Activated naive CD4-positive, alpha-beta T cell treated with anti-CD3 and anti-CD28 coated beads for 36 hours (primary cell): ENCODE data around the gene CCNB3. TPM values are rescaled to one million over a fixed set of nuclear protein-coding genes. Genes with fewer than 3 reads are reported as not detected.
"Not testable (repeated sequence)": the region's sequence is repeated elsewhere in the genome, so short reads cannot be mapped to it uniquely, and the experiment has no call there.

Experiments used
- CTCF ChIA-PET: fragments of 350-600 bp; sonication (Branson Sonifier 250); formaldehyde crosslinking; loops from one replicate; lab custom pipeline; 2021; ENCODE audit warnings: antibody characterized with exemption; lab: Charles Lee
- DNase-seq: peaks from one replicate; pipeline ENCODE4 v3.0.0-alpha.2; 2020
- H3K27ac Mint-ChIP-seq: one replicate; pipeline ENCODE4 v1.8.0; 2021; ENCODE audit warnings: mild to moderate bottlenecking, mixed read lengths
- H3K27me3 Mint-ChIP-seq: one replicate; pipeline ENCODE4 v1.8.0; 2021; ENCODE audit warnings: low read depth, mixed read lengths
- H3K36me3 Mint-ChIP-seq: one replicate; pipeline ENCODE4 v1.8.0; 2021; ENCODE audit warnings: low read depth, mixed read lengths
- H3K4me1 Mint-ChIP-seq: one replicate; pipeline ENCODE4 v1.8.0; 2021; ENCODE audit warnings: low read depth, mixed read lengths
- H3K4me3 Mint-ChIP-seq: one replicate; pipeline ENCODE4 v1.8.0; 2021; ENCODE audit warnings: mild to moderate bottlenecking, moderate library complexity, mixed read lengths
- H3K9me3 Mint-ChIP-seq: one replicate; pipeline ENCODE4 v1.8.0; 2021; ENCODE audit warnings: mixed read lengths
- intact Hi-C: fragments of 100-400 bp; cut with micrococcal nuclease; formaldehyde crosslinking; loops from one replicate; pipeline ENCODE4 v1.15.1; 2023
- total RNA-seq, 2 experiments: library from RNA; stranded (reverse); gene quantifications; one replicate each; pipeline ENCODE4 v1.2.3, GENCODE V29; 2021

The CCNB3 gene
- total RNA-seq, 2 experiments from 2014 or later: 0.37 to 0.79 TPM

GRCh38 chrX:50200907-50201306 is 3.7 kb upstream of the CCNB3 start, which contains the start of gene AKAP4:
AKAP4 (minus strand) TSS chrX:50201007; CDS start chrX:50200889, 118 bp downstream.
- no peak for DNase-seq
- Mint-ChIP-seq H3K4me3 (no peak within 1 kb of the TSS), H3K9me3 (no peaks in the 10 kb centered on the region), H3K36me3 (no peaks in the 10 kb centered on the region), H3K4me1 (peaks cover 11% of the 10 kb centered on the region), H3K27ac (no peak within 1 kb of the TSS), H3K27me3 (peaks cover 5% of the 10 kb centered on the region)
- CTCF ChIA-PET: no interaction called here
- intact Hi-C loops: no loop called here

GRCh38 chrX:50202539-50202938 is 2.0 kb upstream of the CCNB3 start:
- intact Hi-C loops: no loop called here
- peaks cover 2% of the 10 kb centered on the region for H3K27me3 Mint-ChIP-seq
- no peak for DNase-seq
- H3K4me1 Mint-ChIP-seq: peaks cover 11% of the 10 kb centered on the region
- no peaks in the 10 kb centered on the region for H3K36me3 Mint-ChIP-seq
- CTCF ChIA-PET: no interaction called here
- no peaks in the 10 kb centered on the region for H3K9me3 Mint-ChIP-seq
- H3K27ac Mint-ChIP-seq: no peak overlapping the region
- H3K4me3 Mint-ChIP-seq: no peak overlapping the region

GRCh38 chrX:50206753-50207152 is 2.2 kb downstream of the CCNB3 start:
- CTCF ChIA-PET: no interaction called here
- intact Hi-C loops: no loop called here
- Mint-ChIP-seq H3K27me3 (no peaks in the 10 kb centered on the region), H3K27ac (no peak overlapping the region), H3K4me3 (no peak overlapping the region), H3K9me3 (no peaks in the 10 kb centered on the region), H3K36me3 (no peaks in the 10 kb centered on the region), H3K4me1 (peaks cover 11% of the 10 kb centered on the region)
- DNase-seq: no peak

GRCh38 chrX:50211510-50211909 is 6.9 kb downstream of the CCNB3 start:
- H3K27me3 Mint-ChIP-seq: no peaks in the 10 kb centered on the region
- DNase-seq: no peak
- H3K4me1 Mint-ChIP-seq: no peaks in the 10 kb centered on the region
- no peak overlapping the region for H3K27ac Mint-ChIP-seq
- CTCF ChIA-PET: no interaction called here
- no peaks in the 10 kb centered on the region for H3K9me3 Mint-ChIP-seq
- no peaks in the 10 kb centered on the region for H3K36me3 Mint-ChIP-seq
- H3K4me3 Mint-ChIP-seq: no peak overlapping the region
- intact Hi-C loops: no loop called here

DNA sequence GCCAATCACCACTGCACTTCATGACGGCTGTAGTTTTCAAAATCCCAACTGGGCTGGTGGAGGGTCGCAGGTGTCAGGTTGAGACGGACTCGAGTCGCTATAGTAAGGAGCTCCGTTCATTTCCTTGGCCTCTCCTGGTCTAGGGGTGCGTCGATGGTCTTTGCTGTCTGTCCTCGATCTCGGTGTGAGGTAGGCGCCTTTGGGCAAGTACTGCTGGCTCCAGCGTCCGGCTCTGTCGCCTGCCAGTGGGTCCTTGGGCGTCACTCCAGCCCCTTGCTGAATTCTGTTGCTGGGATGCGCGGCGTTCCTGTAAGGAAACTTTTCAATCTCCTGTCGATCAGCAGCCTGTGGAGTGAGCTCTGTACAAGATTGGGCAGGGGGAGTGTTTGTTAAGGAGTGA is 76.7 kb downstream of the CCNB3 start:
- Mint-ChIP-seq H3K4me3 (no peak overlapping the region), H3K27me3 (no peaks in the 10 kb centered on the region), H3K36me3 (no peaks in the 10 kb centered on the region), H3K4me1 (no peaks in the 10 kb centered on the region), H3K27ac (no peak overlapping the region), H3K9me3 (no peaks in the 10 kb centered on the region)
- DNase-seq: no peak
- intact Hi-C loops: no loop called here
- CTCF ChIA-PET: no interaction called here

DNA sequence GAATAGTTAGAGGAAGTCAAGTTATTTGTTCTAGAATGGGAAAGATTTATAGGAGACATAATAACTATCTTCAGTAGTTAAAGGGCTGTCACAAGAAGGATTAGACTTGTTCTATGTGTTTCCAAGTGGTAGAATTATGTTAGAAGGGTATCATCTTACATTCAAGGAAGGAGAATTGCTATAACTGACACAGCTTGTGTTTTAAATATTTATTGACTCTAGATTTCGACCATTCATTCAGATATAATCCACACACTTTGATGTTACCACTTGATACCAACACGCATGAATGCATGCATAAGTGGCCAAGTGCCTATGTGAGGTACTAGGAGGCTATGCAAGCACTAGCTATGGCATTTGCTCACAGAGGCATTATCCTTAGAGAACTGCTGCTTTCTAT is 122.7 kb downstream of the CCNB3 start:
- Mint-ChIP-seq H3K4me3 (no peak overlapping the region), H3K4me1 (no peaks in the 10 kb centered on the region), H3K9me3 (no peaks in the 10 kb centered on the region), H3K36me3 (no peaks in the 10 kb centered on the region), H3K27ac (no peak overlapping the region), H3K27me3 (no peaks in the 10 kb centered on the region)
- DNase-seq: no peak
- CTCF ChIA-PET: interaction anchor here (0.6 kb wide), 1 partner anchor 353 kb away, joined by 4 read pairs; no protein-coding TSS in a partner anchor
- intact Hi-C loops: no loop called here

GRCh38 chrX:50332668-50333067 is 128.1 kb downstream of the CCNB3 start:
- H3K4me3 Mint-ChIP-seq, H3K27ac Mint-ChIP-seq, DNase-seq, CTCF ChIA-PET, intact Hi-C loops, H3K9me3 Mint-ChIP-seq, H3K27me3 Mint-ChIP-seq, H3K4me1 Mint-ChIP-seq, H3K36me3 Mint-ChIP-seq: not testable (repeated sequence)

DNA sequence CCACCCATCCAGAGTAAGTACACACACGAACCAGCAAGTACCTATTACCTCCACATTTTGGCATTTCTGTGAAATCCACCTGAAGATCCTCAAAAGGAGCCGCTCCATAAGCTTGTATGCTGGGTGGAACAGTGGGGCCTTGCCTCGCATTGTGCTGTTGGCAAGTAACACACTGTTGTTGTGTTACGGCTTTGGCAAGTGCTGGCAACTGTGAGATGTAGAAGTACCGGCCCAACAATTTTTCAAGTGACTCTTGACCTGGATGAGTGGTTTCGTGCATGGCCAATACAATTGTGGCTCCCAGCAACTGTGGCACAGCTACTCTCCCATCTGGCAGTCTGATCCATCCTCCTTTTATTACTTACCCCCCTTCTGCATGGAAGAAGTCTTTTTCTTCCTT is 128.7 kb downstream of the CCNB3 start:
- Mint-ChIP-seq H3K4me1 (no peaks in the 10 kb centered on the region), H3K27ac (no peak overlapping the region), H3K36me3 (no peaks in the 10 kb centered on the region), H3K27me3 (no peaks in the 10 kb centered on the region), H3K4me3 (no peak overlapping the region), H3K9me3 (no peaks in the 10 kb centered on the region)
- intact Hi-C loops: no loop called here
- no peak for DNase-seq
- CTCF ChIA-PET: no interaction called here

DNA sequence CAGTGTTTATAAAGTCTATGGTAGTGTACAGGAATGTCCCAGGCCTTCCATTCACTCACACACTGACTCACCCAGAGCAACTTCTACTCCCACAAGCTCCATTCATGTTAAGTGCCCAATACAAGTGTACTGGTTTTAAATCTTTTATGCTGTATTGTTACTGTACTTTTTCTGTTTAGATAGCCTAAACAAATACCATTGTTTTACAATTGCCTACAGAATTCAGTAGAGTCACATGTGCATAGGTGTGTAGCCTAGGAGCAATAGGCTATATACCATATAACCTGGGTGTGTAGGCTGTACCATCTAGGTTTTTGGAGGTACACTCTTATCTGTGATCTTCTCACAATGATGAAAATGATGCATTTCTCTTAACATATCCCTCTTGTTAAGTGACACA is 139.4 kb downstream of the CCNB3 start:
- Mint-ChIP-seq H3K4me3 (no peak overlapping the region), H3K9me3 (no peaks in the 10 kb centered on the region), H3K27me3 (no peaks in the 10 kb centered on the region), H3K27ac (no peak overlapping the region), H3K4me1 (no peaks in the 10 kb centered on the region), H3K36me3 (no peaks in the 10 kb centered on the region)
- DNase-seq: no peak
- CTCF ChIA-PET: interaction anchor here (0.6 kb wide), 1 partner anchor 964 kb away, joined by 4 read pairs; no protein-coding TSS in a partner anchor
- intact Hi-C loops: no loop called here

- CTCF ChIA-PET: interaction anchor here (0.6 kb wide), 1 partner anchor 427 kb away, joined by 4 read pairs; no protein-coding TSS in a partner anchor
- no peaks in the 10 kb centered on the region for H3K36me3 Mint-ChIP-seq
- H3K27ac Mint-ChIP-seq: no peak overlapping the region
- no peak overlapping the region for H3K4me3 Mint-ChIP-seq
- no peaks in the 10 kb centered on the region for H3K27me3 Mint-ChIP-seq
- H3K9me3 Mint-ChIP-seq: no peaks in the 10 kb centered on the region
- intact Hi-C loops: no loop called here
- no peaks in the 10 kb centered on the region for H3K4me1 Mint-ChIP-seq
- DNase-seq: no peak
These were observed 168.4 kb downstream of the CCNB3 start for GRCh38 chrX:50372966-50373365.

DNA sequence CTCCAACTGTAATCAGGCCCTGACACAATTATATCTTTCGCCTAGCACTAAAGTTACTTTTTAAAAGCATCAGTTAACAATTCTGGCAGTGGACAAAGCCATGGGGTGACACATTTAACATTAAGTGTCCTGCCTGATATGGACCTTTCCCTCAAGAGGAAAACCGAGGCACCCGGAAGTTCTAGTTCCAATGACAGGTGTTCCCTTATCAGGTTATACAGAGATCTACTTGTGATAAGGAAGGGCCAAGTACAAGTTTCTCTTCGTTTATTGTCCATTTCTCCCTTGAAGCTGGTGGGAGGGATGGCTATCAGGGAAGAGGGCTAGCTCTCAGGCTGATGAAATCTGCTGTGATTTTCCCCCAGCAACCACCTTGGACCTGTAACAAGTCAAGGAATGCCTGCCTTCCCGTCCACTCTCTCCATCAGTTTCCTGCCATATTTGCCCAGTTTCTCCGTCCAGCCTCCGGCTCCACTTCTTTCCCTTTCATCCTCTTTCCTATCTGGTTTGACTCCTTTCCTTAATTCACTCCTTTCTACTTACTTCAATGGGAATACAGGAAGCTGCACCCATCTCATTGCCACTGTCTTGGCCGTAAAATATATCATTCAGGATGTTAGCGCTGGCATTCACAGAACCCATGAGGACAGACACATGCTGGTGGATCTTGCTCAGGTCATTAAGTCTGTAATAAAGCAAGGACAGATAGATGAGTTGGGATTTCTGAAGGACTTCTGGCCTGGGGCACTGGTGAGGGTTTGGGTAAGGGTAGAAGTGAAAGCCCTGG is 171.1 kb downstream of the CCNB3 start:
- no peaks in the 10 kb centered on the region for H3K9me3 Mint-ChIP-seq
- no peaks in the 10 kb centered on the region for H3K36me3 Mint-ChIP-seq
- no peak for DNase-seq
- no peaks in the 10 kb centered on the region for H3K4me1 Mint-ChIP-seq
- no peaks in the 10 kb centered on the region for H3K27me3 Mint-ChIP-seq
- H3K4me3 Mint-ChIP-seq: no peak overlapping the region
- intact Hi-C loops: no loop called here
- no peak overlapping the region for H3K27ac Mint-ChIP-seq
- CTCF ChIA-PET: no interaction called here

- Mint-ChIP-seq H3K36me3 (no peaks in the 10 kb centered on the region), H3K4me1 (no peaks in the 10 kb centered on the region), H3K9me3 (no peaks in the 10 kb centered on the region), H3K4me3 (no peak overlapping the region), H3K27me3 (no peaks in the 10 kb centered on the region), H3K27ac (no peak overlapping the region)
- CTCF ChIA-PET: no interaction called here
- intact Hi-C loops: no loop called here
- DNase-seq: no peak
These were observed 177.3 kb downstream of the CCNB3 start for GRCh38 chrX:50381729-50382415.

- Mint-ChIP-seq H3K4me3 (no peak overlapping the region), H3K27ac (no peak overlapping the region), H3K9me3 (no peaks in the 10 kb centered on the region), H3K4me1 (no peaks in the 10 kb centered on the region), H3K36me3 (no peaks in the 10 kb centered on the region), H3K27me3 (no peaks in the 10 kb centered on the region)
- no peak for DNase-seq
- intact Hi-C loops: no loop called here
- CTCF ChIA-PET: no interaction called here
These were observed 182.0 kb downstream of the CCNB3 start for GRCh38 chrX:50386520-50386919.
